ENCODE data around the gene GNG7.

DNA sequence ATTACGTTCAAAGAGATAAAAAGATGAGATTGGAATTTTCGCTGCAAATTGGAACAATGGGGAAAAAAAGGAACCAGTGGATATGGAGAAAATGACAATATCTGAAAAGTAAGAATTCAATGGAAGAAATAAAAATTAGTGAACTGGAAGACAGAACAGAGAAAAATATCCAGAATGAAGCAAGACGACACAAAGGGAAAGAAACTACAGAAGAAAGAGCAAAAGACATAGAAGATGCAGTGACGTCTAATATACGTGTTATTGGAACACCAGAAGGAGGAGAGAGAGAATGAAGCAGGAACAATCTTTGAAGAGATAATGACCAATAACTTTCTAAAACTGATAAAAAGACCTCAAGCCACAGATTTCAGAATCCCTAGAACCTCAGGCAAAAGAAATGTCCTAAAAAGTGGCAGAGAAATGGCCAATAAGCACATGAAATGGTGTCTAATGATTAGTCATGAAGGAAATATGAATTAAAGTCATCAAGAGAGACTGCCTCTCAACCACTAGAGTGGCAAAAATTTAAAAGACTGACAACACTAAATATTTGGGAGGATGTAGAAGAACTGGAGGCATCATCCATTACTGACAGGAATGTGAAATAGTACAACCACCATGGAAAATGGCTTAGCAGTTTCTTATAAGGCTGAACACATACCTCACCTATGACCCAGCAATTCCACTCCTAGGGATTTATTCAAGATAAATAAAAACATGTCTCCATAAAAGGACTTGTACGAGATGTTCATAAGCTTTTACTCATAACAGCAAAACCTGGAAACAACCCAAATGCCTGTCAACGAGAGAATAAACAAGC, 170.0 kb downstream of the GNG7 start:
- no peak for TF ChIP-seq POU6F1 (CRISPR knock-in tag; IDR thresholded peaks at IDR 0.05; ENCODE audit: borderline replicate concordance, low read depth)
- no peak for TF ChIP-seq RARB (CRISPR knock-in tag; IDR thresholded peaks at IDR 0.05)
- TF ChIP-seq GLIS3 (CRISPR knock-in tag; IDR thresholded peaks at IDR 0.05), result no peak
- no peak for TF ChIP-seq ESRRG (CRISPR knock-in tag; IDR thresholded peaks at IDR 0.05)
- no peak for TF ChIP-seq PATZ1 (CRISPR knock-in tag; IDR thresholded peaks at IDR 0.05; ENCODE audit: borderline replicate concordance)
- no peak for TF ChIP-seq TCF4 (CRISPR knock-in tag; IDR thresholded peaks at IDR 0.05; ENCODE audit: borderline replicate concordance)
- no peak for TF ChIP-seq ZFP3 (CRISPR knock-in tag; IDR thresholded peaks at IDR 0.05)
- TF ChIP-seq ISL1 (CRISPR knock-in tag; IDR thresholded peaks at IDR 0.05), result no peak
- TF ChIP-seq CSDC2 (CRISPR knock-in tag; IDR thresholded peaks at IDR 0.05), result no peak
- no peak for TF ChIP-seq ZNF565 (CRISPR knock-in tag; conservative IDR thresholded peaks at IDR 0.05; ENCODE audit: low read depth)
- TF ChIP-seq TOX (CRISPR knock-in tag; IDR thresholded peaks at IDR 0.05; ENCODE audit: borderline replicate concordance), result no peak
- no peak for TF ChIP-seq ARNTL (CRISPR knock-in tag; IDR thresholded peaks at IDR 0.05; ENCODE audit: borderline replicate concordance, low read depth)
- no peak for TF ChIP-seq ZNF70 (CRISPR knock-in tag; IDR thresholded peaks at IDR 0.05)
